HCT116 (cell line): ENCODE data around the gene PPP1R27. TPM values are rescaled to one million over a fixed set of nuclear protein-coding genes. Genes with fewer than 3 reads are reported as not detected.
A peak's percentile ranks its signal among the peaks of the same experiment; 100 is the strongest.

ENCODE experiments used
- ATAC-seq: fragments of 200-7000 bp; cut with Tn5 transposase; 2 replicates; pipeline ENCODE4 v1.9.1; 2020; ENCODE audit warnings: mild to moderate bottlenecking, moderate library complexity
- BruUV-seq: library from RNA; stranded (reverse); fragments of 400-500 nt; replicated peaks from 2 replicates; lab custom pipeline; 2021; lab: Mats Ljungman, UMichigan
- CTCF ChIA-PET: fragments of 300-600 bp; sonication (Branson Sonifier 250); formaldehyde crosslinking; loops from one replicate; lab custom pipeline; 2021; ENCODE audit warnings: antibody characterized with exemption; lab: Charles Lee
- POLR2A ChIA-PET: fragments of 300-600, 350-600 bp; sonication (Branson Sonifier 250); formaldehyde crosslinking; loops from one replicate; lab custom pipeline; 2021; ENCODE audit warnings: antibody characterized with exemption; lab: Charles Lee
- RAD21 ChIA-PET, 2 experiments: fragments of 300-600 bp; sonication (Branson Sonifier 250); formaldehyde crosslinking; loops; one replicate each; lab custom pipeline; 2023; ENCODE audit warnings: low total read pairs in 2 of 2; ENCODE audit not compliant: uncharacterized antibody in 2 of 2, unreplicated experiment in 2 of 2, low non-redundant PET in 1 of 2; lab: Charles Lee
- DNase-seq: peaks from one replicate; pipeline ENCODE4 v3.0.0-alpha.2; 2010; ENCODE audit warnings: low read depth, low spot score
- H2AFZ ChIP-seq: fragments of 200-600 bp; shearing (Covaris generic), sonication (generic); 2 replicates; pipeline ENCODE4 v1.6.1; 2017; ENCODE audit warnings: low read depth, mixed run types, mixed read lengths, antibody characterized with exemption, low read length; ENCODE audit not compliant: poor library complexity, severe bottlenecking
- H3K27ac ChIP-seq: 2 replicates; pipeline ENCODE4 v1.5.1; 2012; ENCODE audit warnings: low read depth, low read length
- H3K27me3 ChIP-seq: fragments of 200-600 bp; sonication (generic); 2 replicates; pipeline ENCODE4 v1.6.1; 2016; ENCODE audit warnings: mixed run types, low read length, mixed read lengths; ENCODE audit not compliant: insufficient read depth
- H3K36me3 ChIP-seq, 2 experiments: fragments of 200-500 bp in 1 of 2; fragments of 200-600 bp in 1 of 2; sonication (Bioruptor generic) in 1 of 2; sonication (generic) in 1 of 2; 2 replicates each; pipeline versions ENCODE4 v1.5.1 to v1.6.1; 2014 to 2016; ENCODE audit warnings: low read length in 2 of 2, inconsistent platforms in 1 of 2, mixed read lengths in 1 of 2, mixed run types in 1 of 2; ENCODE audit not compliant: insufficient read depth in 2 of 2, control insufficient read depth in 1 of 2
- H3K4me1 ChIP-seq, 2 experiments: fragments of 200-600 bp in 1 of 2; sonication (generic) in 1 of 2; 2 replicates each; pipeline versions ENCODE4 v1.5.1 to v1.6.1; 2012 to 2017; ENCODE audit warnings: low read length in 2 of 2, inconsistent platforms in 1 of 2, mild to moderate bottlenecking in 1 of 2, mixed read lengths in 1 of 2, mixed run types in 1 of 2, moderate library complexity in 1 of 2; ENCODE audit not compliant: insufficient read depth in 2 of 2, control insufficient read depth in 1 of 2
- H3K4me2 ChIP-seq: fragments of 200-600 bp; sonication (generic); 2 replicates; pipeline ENCODE4 v1.6.1; 2017; ENCODE audit warnings: mixed run types, low read length, mixed read lengths
- H3K4me3 ChIP-seq, 2 experiments: fragments of 200-600 bp in 1 of 2; sonication (generic) in 1 of 2; replicated peaks in 1 of 2; 2 replicates each; pipeline ENCODE4 v1.5.1; 2011 to 2016; ENCODE audit warnings: low read length in 2 of 2, control low read depth in 1 of 2, low read depth in 1 of 2, mild to moderate bottlenecking in 1 of 2, mixed read lengths in 1 of 2, mixed run types in 1 of 2
- H3K79me2 ChIP-seq: fragments of 200-600 bp; sonication (generic); 2 replicates; pipeline ENCODE4 v1.6.1; 2017; ENCODE audit warnings: mild to moderate bottlenecking, mixed run types, low read length, moderate library complexity, mixed read lengths; ENCODE audit not compliant: insufficient read depth
- H3K9ac ChIP-seq: fragments of 200-600 bp; sonication (generic); 2 replicates; pipeline ENCODE4 v1.6.1; 2016; ENCODE audit warnings: low read length, mixed read lengths
- H3K9me2 ChIP-seq: fragments of 200-600 bp; sonication (generic), shearing (Covaris generic); 2 replicates; pipeline ENCODE4 v1.6.1; 2017; ENCODE audit warnings: mixed run types, mild to moderate bottlenecking, moderate library complexity; ENCODE audit not compliant: insufficient read depth
- H3K9me3 ChIP-seq, 2 experiments: fragments of 200-500 bp in 1 of 2; fragments of 200-600 bp in 1 of 2; sonication (Bioruptor generic) in 1 of 2; sonication (generic) in 1 of 2; 2 replicates each; pipeline ENCODE4 v1.6.1; 2014 to 2017; ENCODE audit warnings: low read length in 2 of 2, mixed read lengths in 2 of 2, inconsistent platforms in 1 of 2, low read depth in 1 of 2, mild to moderate bottlenecking in 1 of 2, mixed run types in 1 of 2, moderate library complexity in 1 of 2; ENCODE audit not compliant: control insufficient read depth in 1 of 2, insufficient read depth in 1 of 2
- H4K20me1 ChIP-seq: fragments of 200-600 bp; sonication (generic), shearing (Covaris generic); 2 replicates; pipeline ENCODE4 v1.6.1; 2017; ENCODE audit warnings: mixed run types, mild to moderate bottlenecking, moderate library complexity; ENCODE audit not compliant: insufficient read depth
- CBX3 ChIP-seq: IDR thresholded peaks from 2 replicates; pipeline ENCODE4 v1.6.1; 2012; ENCODE audit warnings: low read depth
- EZH2phosphoT487 ChIP-seq: fragments of 200-600 bp; IDR thresholded peaks from 2 replicates; pipeline ENCODE4 v1.6.1; 2018; ENCODE audit warnings: antibody characterized with exemption, borderline replicate concordance
- FOSL1 ChIP-seq: IDR thresholded peaks from 2 replicates; pipeline ENCODE4 v1.6.1; 2012; ENCODE audit warnings: low read depth
- POLR2AphosphoS5 ChIP-seq: IDR thresholded peaks from 2 replicates; pipeline ENCODE4 v1.6.1; 2011; ENCODE audit warnings: mild to moderate bottlenecking, low read depth, low read length, moderate library complexity
- RAD21 ChIP-seq: IDR thresholded peaks from 2 replicates; pipeline ENCODE4 v1.6.1; 2012; ENCODE audit warnings: low read depth, mild to moderate bottlenecking
- SP1 ChIP-seq: IDR thresholded peaks from 2 replicates; pipeline ENCODE4 v1.6.1; 2012; ENCODE audit warnings: low read depth
- SRF ChIP-seq: IDR thresholded peaks from 2 replicates; pipeline ENCODE4 v1.6.1; 2012; ENCODE audit warnings: low read depth
- YY1 ChIP-seq: IDR thresholded peaks from 2 replicates; pipeline ENCODE4 v1.6.1; 2011; ENCODE audit warnings: low read length, low read depth, moderate library complexity, mild to moderate bottlenecking; ENCODE audit not compliant: insufficient replicate concordance; ENCODE audit errors: extremely low read depth
- intact Hi-C: fragments of 100-400 bp; cut with micrococcal nuclease; formaldehyde crosslinking; loops from 2 replicates; pipeline ENCODE4 v1.10.0; 2022
- total RNA-seq: library from RNA; stranded (reverse); gene quantifications from one replicate; pipeline ENCODE4 v1.2.1, GENCODE V29; 2021; ENCODE audit not compliant: unreplicated experiment
- TF ChIP-seq, protein P1 (sequence below): IDR thresholded peaks from 2 replicates; pipeline ENCODE4 v1.6.1; 2011; ENCODE audit warnings: mild to moderate bottlenecking, low read length, moderate library complexity; ENCODE audit not compliant: insufficient replicate concordance; ENCODE audit errors: extremely low read depth
- TF ChIP-seq, protein P2 (sequence below), 3 experiments: fragments of 200-600 bp in 1 of 3; sonication (generic) in 1 of 3; IDR thresholded peaks in 2 of 3; conservative IDR thresholded peaks in 1 of 3; 2 replicates each; pipeline ENCODE4 v1.5.1; 2012 to 2017; ENCODE audit warnings: low read depth in 2 of 3, low read length in 2 of 3, antibody characterized with exemption in 1 of 3, borderline replicate concordance in 1 of 3, control low read depth in 1 of 3, mild to moderate bottlenecking in 1 of 3, mixed read lengths in 1 of 3, mixed run types in 1 of 3, moderate library complexity in 1 of 3; ENCODE audit not compliant: insufficient read depth in 1 of 3
- TF ChIP-seq, protein P3 (sequence below): IDR thresholded peaks from 2 replicates; pipeline ENCODE4 v1.6.1; 2012; ENCODE audit warnings: low read depth
- TF ChIP-seq, protein P4 (sequence below): IDR thresholded peaks from 2 replicates; pipeline ENCODE4 v1.6.1; 2012

Gene PPP1R27
- total RNA-seq, 1 experiment from 2014 or later, result not detected

DNA sequence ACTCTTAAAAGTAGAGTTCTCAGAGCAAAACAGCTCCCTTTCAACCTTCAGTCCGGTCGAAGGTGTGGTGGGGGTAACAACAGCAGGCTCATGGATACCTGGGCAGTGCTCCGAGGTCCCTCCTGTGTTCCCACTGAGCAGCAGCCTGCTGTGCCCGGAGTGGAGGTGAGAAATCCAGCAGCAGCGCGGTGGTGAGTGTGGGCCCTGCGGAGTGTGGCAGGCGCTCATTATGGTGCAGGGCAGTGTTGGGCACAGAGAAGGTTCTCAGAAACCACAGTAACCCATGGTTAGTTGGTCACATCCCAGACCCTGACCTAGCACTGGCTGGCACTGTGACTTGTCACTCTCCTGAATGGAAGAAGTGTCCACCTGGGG lies 30.5 kb upstream of the PPP1R27 start:
- H3K4me3 ChIP-seq, result no peak overlapping the region
- H2AFZ ChIP-seq, result no peak overlapping the region
- RAD21 ChIA-PET, result no interaction called here
- CTCF ChIA-PET, result no interaction called here
- no peaks in the 10 kb centered on the region for H3K9me2 ChIP-seq
- no peaks in the 10 kb centered on the region for H3K27me3 ChIP-seq
- no TSS peak for BruUV-seq
- ATAC-seq, result no peak
- H3K4me2 ChIP-seq, result no peak overlapping the region
- TF ChIP-seq EZH2phosphoT487 (no peak), RAD21 (no peak), SP1 (no peak), CBX3 (no peak), YY1 (no peak), FOSL1 (no peak), POLR2AphosphoS5 (no peak), SRF (no peak)
- TF ChIP-seq, protein P1, sequence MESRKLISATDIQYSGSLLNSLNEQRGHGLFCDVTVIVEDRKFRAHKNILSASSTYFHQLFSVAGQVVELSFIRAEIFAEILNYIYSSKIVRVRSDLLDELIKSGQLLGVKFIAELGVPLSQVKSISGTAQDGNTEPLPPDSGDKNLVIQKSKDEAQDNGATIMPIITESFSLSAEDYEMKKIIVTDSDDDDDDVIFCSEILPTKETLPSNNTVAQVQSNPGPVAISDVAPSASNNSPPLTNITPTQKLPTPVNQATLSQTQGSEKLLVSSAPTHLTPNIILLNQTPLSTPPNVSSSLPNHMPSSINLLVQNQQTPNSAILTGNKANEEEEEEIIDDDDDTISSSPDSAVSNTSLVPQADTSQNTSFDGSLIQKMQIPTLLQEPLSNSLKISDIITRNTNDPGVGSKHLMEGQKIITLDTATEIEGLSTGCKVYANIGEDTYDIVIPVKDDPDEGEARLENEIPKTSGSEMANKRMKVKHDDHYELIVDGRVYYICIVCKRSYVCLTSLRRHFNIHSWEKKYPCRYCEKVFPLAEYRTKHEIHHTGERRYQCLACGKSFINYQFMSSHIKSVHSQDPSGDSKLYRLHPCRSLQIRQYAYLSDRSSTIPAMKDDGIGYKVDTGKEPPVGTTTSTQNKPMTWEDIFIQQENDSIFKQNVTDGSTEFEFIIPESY, result no peak
- TF ChIP-seq, protein P2, sequence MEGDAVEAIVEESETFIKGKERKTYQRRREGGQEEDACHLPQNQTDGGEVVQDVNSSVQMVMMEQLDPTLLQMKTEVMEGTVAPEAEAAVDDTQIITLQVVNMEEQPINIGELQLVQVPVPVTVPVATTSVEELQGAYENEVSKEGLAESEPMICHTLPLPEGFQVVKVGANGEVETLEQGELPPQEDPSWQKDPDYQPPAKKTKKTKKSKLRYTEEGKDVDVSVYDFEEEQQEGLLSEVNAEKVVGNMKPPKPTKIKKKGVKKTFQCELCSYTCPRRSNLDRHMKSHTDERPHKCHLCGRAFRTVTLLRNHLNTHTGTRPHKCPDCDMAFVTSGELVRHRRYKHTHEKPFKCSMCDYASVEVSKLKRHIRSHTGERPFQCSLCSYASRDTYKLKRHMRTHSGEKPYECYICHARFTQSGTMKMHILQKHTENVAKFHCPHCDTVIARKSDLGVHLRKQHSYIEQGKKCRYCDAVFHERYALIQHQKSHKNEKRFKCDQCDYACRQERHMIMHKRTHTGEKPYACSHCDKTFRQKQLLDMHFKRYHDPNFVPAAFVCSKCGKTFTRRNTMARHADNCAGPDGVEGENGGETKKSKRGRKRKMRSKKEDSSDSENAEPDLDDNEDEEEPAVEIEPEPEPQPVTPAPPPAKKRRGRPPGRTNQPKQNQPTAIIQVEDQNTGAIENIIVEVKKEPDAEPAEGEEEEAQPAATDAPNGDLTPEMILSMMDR (IDR thresholded peaks at IDR 0.05 in 2 of 3, conservative IDR thresholded peaks at IDR 0.05 in 1 of 3; ENCODE audit: borderline replicate concordance in 1 of 3, insufficient read depth in 1 of 3, low read depth in 2 of 3, low read length in 2 of 3), result no peak
- TF ChIP-seq, protein P3, sequence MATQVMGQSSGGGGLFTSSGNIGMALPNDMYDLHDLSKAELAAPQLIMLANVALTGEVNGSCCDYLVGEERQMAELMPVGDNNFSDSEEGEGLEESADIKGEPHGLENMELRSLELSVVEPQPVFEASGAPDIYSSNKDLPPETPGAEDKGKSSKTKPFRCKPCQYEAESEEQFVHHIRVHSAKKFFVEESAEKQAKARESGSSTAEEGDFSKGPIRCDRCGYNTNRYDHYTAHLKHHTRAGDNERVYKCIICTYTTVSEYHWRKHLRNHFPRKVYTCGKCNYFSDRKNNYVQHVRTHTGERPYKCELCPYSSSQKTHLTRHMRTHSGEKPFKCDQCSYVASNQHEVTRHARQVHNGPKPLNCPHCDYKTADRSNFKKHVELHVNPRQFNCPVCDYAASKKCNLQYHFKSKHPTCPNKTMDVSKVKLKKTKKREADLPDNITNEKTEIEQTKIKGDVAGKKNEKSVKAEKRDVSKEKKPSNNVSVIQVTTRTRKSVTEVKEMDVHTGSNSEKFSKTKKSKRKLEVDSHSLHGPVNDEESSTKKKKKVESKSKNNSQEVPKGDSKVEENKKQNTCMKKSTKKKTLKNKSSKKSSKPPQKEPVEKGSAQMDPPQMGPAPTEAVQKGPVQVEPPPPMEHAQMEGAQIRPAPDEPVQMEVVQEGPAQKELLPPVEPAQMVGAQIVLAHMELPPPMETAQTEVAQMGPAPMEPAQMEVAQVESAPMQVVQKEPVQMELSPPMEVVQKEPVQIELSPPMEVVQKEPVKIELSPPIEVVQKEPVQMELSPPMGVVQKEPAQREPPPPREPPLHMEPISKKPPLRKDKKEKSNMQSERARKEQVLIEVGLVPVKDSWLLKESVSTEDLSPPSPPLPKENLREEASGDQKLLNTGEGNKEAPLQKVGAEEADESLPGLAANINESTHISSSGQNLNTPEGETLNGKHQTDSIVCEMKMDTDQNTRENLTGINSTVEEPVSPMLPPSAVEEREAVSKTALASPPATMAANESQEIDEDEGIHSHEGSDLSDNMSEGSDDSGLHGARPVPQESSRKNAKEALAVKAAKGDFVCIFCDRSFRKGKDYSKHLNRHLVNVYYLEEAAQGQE, result no peak
- TF ChIP-seq, protein P4, sequence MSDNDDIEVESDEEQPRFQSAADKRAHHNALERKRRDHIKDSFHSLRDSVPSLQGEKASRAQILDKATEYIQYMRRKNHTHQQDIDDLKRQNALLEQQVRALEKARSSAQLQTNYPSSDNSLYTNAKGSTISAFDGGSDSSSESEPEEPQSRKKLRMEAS, result no peak
- TF ChIP-seq, all 23 proteins: peak for 0
- Histone ChIP-seq H3K9ac (peak overlapping the region; percentile 3; the same call in 1 of the 2 replicates), H4K20me1 (peaks cover 7% of the 10 kb centered on the region; the same call in 1 of the 2 replicates), H3K36me3 (peaks cover 11 to 35% of the 10 kb centered on the region in 2 experiments; a peak in 3 of 4 replicates), H3K9me3 (no peaks in the 10 kb centered on the region), H3K4me1 (peaks cover 45 to 80% of the 10 kb centered on the region in 2 experiments), H3K79me2 (peaks cover 67% of the 10 kb centered on the region), H3K27ac (peak overlapping the region; percentile 99; the same call in 1 of the 2 replicates)
- no peak for DNase-seq
- POLR2A ChIA-PET, result no interaction called here
- intact Hi-C loops, result no loop called here
